Left ventricle myocardium inferior (tissue), 1 donor: Measurements from ENCODE around the gene ZNF74. TPM values are rescaled to one million over a fixed set of nuclear protein-coding genes. Genes with fewer than 3 reads are reported as not detected.
"Not testable (repeated sequence)": the region's sequence is repeated elsewhere in the genome, so short reads cannot be mapped to it uniquely, and the experiment has no call there.

Experiments used
- DNase-seq: peaks from one replicate; pipeline ENCODE4 v3.0.0-alpha.2; 2020
- H3K27ac ChIP-seq: fragments of 200-600 bp; replicated peaks from 2 replicates; pipeline ENCODE4 v1.8.0; 2021
- H3K27me3 ChIP-seq: fragments of 200-600 bp; 2 replicates; pipeline ENCODE4 v1.8.0; 2021; ENCODE audit warnings: low read depth
- H3K36me3 ChIP-seq: fragments of 200-600 bp; 2 replicates; pipeline ENCODE4 v1.8.0; 2021
- H3K4me1 ChIP-seq: fragments of 200-600 bp; 2 replicates; pipeline ENCODE4 v1.8.0; 2021
- H3K4me3 ChIP-seq: fragments of 200-600 bp; 2 replicates; pipeline ENCODE4 v1.8.0; 2021; ENCODE audit warnings: mild to moderate bottlenecking, moderate library complexity
- H3K9me3 ChIP-seq: fragments of 200-600 bp; replicated peaks from 2 replicates; pipeline ENCODE4 v1.8.0; 2021
- intact Hi-C: fragments of 100-400 bp; cut with micrococcal nuclease; formaldehyde crosslinking; loops from one replicate; pipeline ENCODE4 v1.11.0; 2022
- total RNA-seq: library from RNA; stranded (reverse); fragmentation: NEBNext Ultra II Directional; extraction: Animal tissue kit (Norgen Biotek cat#: 25700); gene quantifications from one replicate; pipeline ENCODE4 v1.2.1, GENCODE V29; 2021
- TF ChIP-seq, protein P1 (sequence below): fragments of 200-600 bp; IDR thresholded peaks from 2 replicates; pipeline ENCODE4 v1.8.0; 2021; ENCODE audit warnings: antibody characterized with exemption, mild to moderate bottlenecking, borderline replicate concordance
- donor health status: DM: no; HTN: yes; CAD: no; lungs with severe emphysema.

The ZNF74 gene
- total RNA-seq, 1 donor from 2014 or later, result 5.0 TPM

- no peak for DNase-seq
- Histone ChIP-seq H3K4me3 (no peak overlapping the region), H3K4me1 (no peaks in the 10 kb centered on the region), H3K27ac (no peak overlapping the region), H3K36me3 (no peaks in the 10 kb centered on the region), H3K9me3 (no peaks in the 10 kb centered on the region), H3K27me3 (peaks cover 40% of the 10 kb centered on the region)
- TF ChIP-seq, protein P1, sequence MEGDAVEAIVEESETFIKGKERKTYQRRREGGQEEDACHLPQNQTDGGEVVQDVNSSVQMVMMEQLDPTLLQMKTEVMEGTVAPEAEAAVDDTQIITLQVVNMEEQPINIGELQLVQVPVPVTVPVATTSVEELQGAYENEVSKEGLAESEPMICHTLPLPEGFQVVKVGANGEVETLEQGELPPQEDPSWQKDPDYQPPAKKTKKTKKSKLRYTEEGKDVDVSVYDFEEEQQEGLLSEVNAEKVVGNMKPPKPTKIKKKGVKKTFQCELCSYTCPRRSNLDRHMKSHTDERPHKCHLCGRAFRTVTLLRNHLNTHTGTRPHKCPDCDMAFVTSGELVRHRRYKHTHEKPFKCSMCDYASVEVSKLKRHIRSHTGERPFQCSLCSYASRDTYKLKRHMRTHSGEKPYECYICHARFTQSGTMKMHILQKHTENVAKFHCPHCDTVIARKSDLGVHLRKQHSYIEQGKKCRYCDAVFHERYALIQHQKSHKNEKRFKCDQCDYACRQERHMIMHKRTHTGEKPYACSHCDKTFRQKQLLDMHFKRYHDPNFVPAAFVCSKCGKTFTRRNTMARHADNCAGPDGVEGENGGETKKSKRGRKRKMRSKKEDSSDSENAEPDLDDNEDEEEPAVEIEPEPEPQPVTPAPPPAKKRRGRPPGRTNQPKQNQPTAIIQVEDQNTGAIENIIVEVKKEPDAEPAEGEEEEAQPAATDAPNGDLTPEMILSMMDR, result no peak
- intact Hi-C loops, result no loop called here
Observed at GRCh38 chr22:20386336-20386735, 7.6 kb upstream of the ZNF74 start.

GRCh38 chr22:20386972-20387371, 7.0 kb upstream of the ZNF74 start:
- Histone ChIP-seq H3K4me3 (no peak overlapping the region), H3K27ac (no peak overlapping the region), H3K36me3 (no peaks in the 10 kb centered on the region), H3K4me1 (no peaks in the 10 kb centered on the region), H3K9me3 (no peaks in the 10 kb centered on the region), H3K27me3 (peaks cover 40% of the 10 kb centered on the region)
- intact Hi-C loops, result no loop called here
- no peak for DNase-seq
- TF ChIP-seq, protein P1, result no peak

DNA sequence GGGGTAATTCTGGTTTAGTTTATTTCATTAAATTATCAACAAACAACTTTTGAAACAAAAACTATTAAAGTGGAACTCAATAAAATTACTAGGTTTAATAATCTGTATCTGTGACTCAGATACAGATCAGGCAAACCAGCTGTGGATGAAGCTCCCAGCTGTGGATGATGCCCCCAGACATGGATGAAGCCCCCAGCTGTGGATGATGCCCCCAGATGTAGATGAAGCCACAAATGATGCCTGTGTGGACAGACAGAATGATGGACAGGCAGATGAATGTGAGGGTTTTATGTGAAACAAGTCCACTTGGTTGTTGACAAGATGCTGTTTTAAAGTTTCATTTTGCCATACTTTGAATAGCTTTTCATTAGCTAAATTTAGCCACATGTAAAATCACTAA, 5.8 kb upstream of the ZNF74 start:
- no peak for DNase-seq
- Histone ChIP-seq H3K9me3 (no peaks in the 10 kb centered on the region), H3K36me3 (no peaks in the 10 kb centered on the region), H3K4me1 (no peaks in the 10 kb centered on the region), H3K27ac (no peak overlapping the region), H3K27me3 (peaks cover 34% of the 10 kb centered on the region), H3K4me3 (no peak overlapping the region)
- TF ChIP-seq, protein P1, result no peak
- intact Hi-C loops, result no loop called here

GRCh38 chr22:20389288-20389687, 4.7 kb upstream of the ZNF74 start:
- intact Hi-C loops, result no loop called here
- DNase-seq, result no peak
- no peak overlapping the region for H3K4me3 ChIP-seq
- H3K9me3 ChIP-seq, result no peaks in the 10 kb centered on the region
- TF ChIP-seq, protein P1, result no peak
- H3K27me3 ChIP-seq, result peaks cover 24% of the 10 kb centered on the region
- H3K4me1 ChIP-seq, result peaks cover 9% of the 10 kb centered on the region
- H3K36me3 ChIP-seq, result no peaks in the 10 kb centered on the region
- H3K27ac ChIP-seq, result no peak overlapping the region

- H3K9me3 ChIP-seq, result no peaks in the 10 kb centered on the region
- TF ChIP-seq, protein P1, result no peak
- no peak for DNase-seq
- H3K4me3 ChIP-seq, result no peak overlapping the region
- H3K27me3 ChIP-seq, result peaks cover 12% of the 10 kb centered on the region
- intact Hi-C loops, result no loop called here
- H3K27ac ChIP-seq, result no peak overlapping the region
- no peaks in the 10 kb centered on the region for H3K36me3 ChIP-seq
- H3K4me1 ChIP-seq, result peaks cover 21% of the 10 kb centered on the region
Observed at GRCh38 chr22:20390394-20390907, 3.5 kb upstream of the ZNF74 start.

GRCh38 chr22:20391222-20391621, 2.7 kb upstream of the ZNF74 start:
- Histone ChIP-seq H3K27ac (no peak overlapping the region), H3K4me3 (no peak overlapping the region), H3K36me3 (no peaks in the 10 kb centered on the region), H3K27me3 (peaks cover 10% of the 10 kb centered on the region), H3K9me3 (no peaks in the 10 kb centered on the region), H3K4me1 (peaks cover 27% of the 10 kb centered on the region)
- no peak for DNase-seq
- TF ChIP-seq, protein P1, result no peak
- intact Hi-C loops, result no loop called here

DNA sequence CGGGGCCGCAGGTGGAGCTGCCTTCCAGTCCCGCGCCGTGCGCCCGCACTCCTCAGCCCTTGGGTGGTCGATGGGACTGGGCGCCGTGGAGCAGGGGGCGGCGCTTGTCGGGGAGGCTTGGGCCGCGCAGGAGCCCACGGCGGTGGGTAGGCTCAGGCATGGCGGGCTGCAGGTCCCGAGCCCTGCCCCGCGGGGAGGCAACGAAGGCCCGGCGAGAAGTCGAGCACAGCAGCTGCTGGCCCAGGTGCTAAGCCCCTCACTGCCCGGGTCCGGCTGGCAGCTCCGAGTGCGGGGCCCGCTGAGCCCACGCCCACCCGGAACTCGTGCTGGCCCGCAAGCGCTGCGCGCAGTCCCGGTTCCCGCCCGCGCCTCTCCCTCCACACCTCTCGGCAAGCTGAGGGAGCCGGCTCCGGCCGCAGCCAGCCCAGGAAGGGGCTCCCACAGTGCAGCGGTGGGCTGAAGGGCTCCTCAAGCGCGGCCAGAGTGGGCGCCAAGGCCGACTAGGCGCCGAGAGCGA, 1.5 kb upstream of the ZNF74 start:
- peaks cover 34% of the 10 kb centered on the region for H3K4me1 ChIP-seq
- H3K36me3 ChIP-seq, intact Hi-C loops, H3K9me3 ChIP-seq, DNase-seq, H3K27ac ChIP-seq, H3K4me3 ChIP-seq, H3K27me3 ChIP-seq: not testable (repeated sequence)
